GM19467 (cell line): Measurements from ENCODE around the gene SNAI1.
"Not testable (repeated sequence)": the region's sequence is repeated elsewhere in the genome, so short reads cannot be mapped to it uniquely, and the experiment has no call there.

ENCODE experiments used
- ATAC-seq: cut with Tn5 transposase; IDR thresholded peaks from one replicate; pipeline ENCODE4 v1.9.1; 2021; ENCODE audit warnings: mild to moderate bottlenecking, moderate library complexity; ENCODE audit not compliant: unreplicated experiment

SNAI1 gene

GRCh38 chr20:49961413-49961812 is 21.4 kb upstream of the SNAI1 start:
- no peak for ATAC-seq

GRCh38 chr20:49964964-49965780 is 17.6 kb upstream of the SNAI1 start:
- ATAC-seq = no peak

- no peak for ATAC-seq
Measured at GRCh38 chr20:49965781-49966305, 16.9 kb upstream of the SNAI1 start.

GRCh38 chr20:49966861-49967260 is 15.9 kb upstream of the SNAI1 start:
- no peak for ATAC-seq

- no peak for ATAC-seq
Measured at GRCh38 chr20:49969234-49969633, 13.5 kb upstream of the SNAI1 start.

GRCh38 chr20:49969946-49970345 is 12.8 kb upstream of the SNAI1 start:
- no peak for ATAC-seq

- no peak for ATAC-seq
Measured at GRCh38 chr20:49970498-49970897, 12.3 kb upstream of the SNAI1 start.

- no peak for ATAC-seq
Measured at GRCh38 chr20:49973981-49974380, 8.8 kb upstream of the SNAI1 start.

GRCh38 chr20:49976542-49976941 is 6.2 kb upstream of the SNAI1 start:
- no peak for ATAC-seq

- ATAC-seq = not testable (repeated sequence)
Measured at GRCh38 chr20:49977740-49978139, 5.0 kb upstream of the SNAI1 start.

- no peak for ATAC-seq
Measured at GRCh38 chr20:49978685-49979029, 4.1 kb upstream of the SNAI1 start.

- no peak for ATAC-seq
Measured at GRCh38 chr20:49979030-49979832, 3.5 kb upstream of the SNAI1 start.

GRCh38 chr20:49980140-49981008 is 2.4 kb upstream of the SNAI1 start:
- no peak for ATAC-seq

GRCh38 chr20:49981218-49982071 is 1.3 kb upstream of the SNAI1 start:
- no peak for ATAC-seq

- ATAC-seq = no peak
Measured at GRCh38 chr20:49982072-49982345, 771 bp upstream of the SNAI1 start.

- no peak for ATAC-seq
Measured at GRCh38 chr20:49983123-49983847, 505 bp downstream of the SNAI1 start.

GRCh38 chr20:49983848-49984408 is 1.1 kb downstream of the SNAI1 start:
- no peak for ATAC-seq

- no peak for ATAC-seq
Measured at GRCh38 chr20:49984426-49985153, 1.8 kb downstream of the SNAI1 start.

GRCh38 chr20:49985157-49985556 is 2.4 kb downstream of the SNAI1 start:
- no peak for ATAC-seq
